SU-DHL-6 (cell line): ENCODE results near the gene APLP1.

Experiments
- EZH2phosphoT487 ChIP-seq: fragments of 200-600 bp; sonication (generic), shearing (Covaris generic); conservative IDR thresholded peaks from 2 replicates; pipeline ENCODE4 v1.6.1; 2018; ENCODE audit warnings: mild to moderate bottlenecking, antibody characterized with exemption, low read length, moderate library complexity, mixed read lengths
- TF ChIP-seq, protein P1 (sequence below): fragments of 200-600 bp; sonication (generic); IDR thresholded peaks from one replicate; pipeline ENCODE4 v1.5.1; 2017; ENCODE audit warnings: antibody characterized with exemption, mild to moderate bottlenecking, low read length, moderate library complexity; ENCODE audit not compliant: insufficient read depth, poor library complexity, severe bottlenecking

GRCh38 chr19:35895911-35896642, 27.7 kb downstream of the APLP1 start:
- TF ChIP-seq, protein P1, sequence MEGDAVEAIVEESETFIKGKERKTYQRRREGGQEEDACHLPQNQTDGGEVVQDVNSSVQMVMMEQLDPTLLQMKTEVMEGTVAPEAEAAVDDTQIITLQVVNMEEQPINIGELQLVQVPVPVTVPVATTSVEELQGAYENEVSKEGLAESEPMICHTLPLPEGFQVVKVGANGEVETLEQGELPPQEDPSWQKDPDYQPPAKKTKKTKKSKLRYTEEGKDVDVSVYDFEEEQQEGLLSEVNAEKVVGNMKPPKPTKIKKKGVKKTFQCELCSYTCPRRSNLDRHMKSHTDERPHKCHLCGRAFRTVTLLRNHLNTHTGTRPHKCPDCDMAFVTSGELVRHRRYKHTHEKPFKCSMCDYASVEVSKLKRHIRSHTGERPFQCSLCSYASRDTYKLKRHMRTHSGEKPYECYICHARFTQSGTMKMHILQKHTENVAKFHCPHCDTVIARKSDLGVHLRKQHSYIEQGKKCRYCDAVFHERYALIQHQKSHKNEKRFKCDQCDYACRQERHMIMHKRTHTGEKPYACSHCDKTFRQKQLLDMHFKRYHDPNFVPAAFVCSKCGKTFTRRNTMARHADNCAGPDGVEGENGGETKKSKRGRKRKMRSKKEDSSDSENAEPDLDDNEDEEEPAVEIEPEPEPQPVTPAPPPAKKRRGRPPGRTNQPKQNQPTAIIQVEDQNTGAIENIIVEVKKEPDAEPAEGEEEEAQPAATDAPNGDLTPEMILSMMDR = no peak
- no peak for TF ChIP-seq EZH2phosphoT487
